Muscle of back (tissue), 13 donors: ENCODE results near the gene TNFSF12. TPM values are rescaled to one million over a fixed set of nuclear protein-coding genes. Genes with fewer than 3 reads are reported as not detected.

Experiments used
- DNase-seq, 3 donors: peaks; one replicate each; pipeline versions ENCODE4 v3.0.0 to v3.0.0-alpha.2; 2013
- long read RNA-seq, 9 donors: transcript quantifications; one replicate each; lab custom pipeline, GENCODE V29; 2026
- polyA plus RNA-seq, 10 donors: library from polyadenylated mRNA; unstranded; fragments of 120-200 nt; gene quantifications; one replicate each; pipeline ENCODE4 v1.2.1, GENCODE V29; 2013; ENCODE audit not compliant: insufficient read length in 10 of 10

The TNFSF12 gene, protein sequence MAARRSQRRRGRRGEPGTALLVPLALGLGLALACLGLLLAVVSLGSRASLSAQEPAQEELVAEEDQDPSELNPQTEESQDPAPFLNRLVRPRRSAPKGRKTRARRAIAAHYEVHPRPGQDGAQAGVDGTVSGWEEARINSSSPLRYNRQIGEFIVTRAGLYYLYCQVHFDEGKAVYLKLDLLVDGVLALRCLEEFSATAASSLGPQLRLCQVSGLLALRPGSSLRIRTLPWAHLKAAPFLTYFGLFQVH
- 10 to 100 TPM; 22.2 to 38.2 (median 29.8) TPM for polyA plus RNA-seq
- long read RNA-seq, donor 1, transcript TNFSF12-201 (7 exons, 1,553 nt) = major isoform, 6 of 21 reads
- long read RNA-seq, donor 1, partial matches to known transcripts = 5 of 21 reads
- long read RNA-seq, donor 1, other reads (novel, unspliced or antisense) = 8 of 21 reads
- long read RNA-seq, donor 2, transcript TNFSF12-201 (7 exons, 1,553 nt) = major isoform, 7 of 15 reads
- long read RNA-seq, donor 2, partial matches to known transcripts = 8 of 15 reads
- long read RNA-seq, donor 2, other reads (novel, unspliced or antisense) = 0 of 15 reads
- long read RNA-seq, donor 3 = 0 reads
- long read RNA-seq, donor 4, transcript TNFSF12-201 (7 exons, 1,553 nt) = major isoform, 6 of 6 reads
- long read RNA-seq, donor 4, partial matches to known transcripts = 0 of 6 reads
- long read RNA-seq, donor 4, other reads (novel, unspliced or antisense) = 0 of 6 reads
- long read RNA-seq, donor 5, transcript TNFSF12-201 (7 exons, 1,553 nt) = major isoform, 11 of 27 reads
- long read RNA-seq, donor 5, partial matches to known transcripts = 9 of 27 reads
- long read RNA-seq, donor 5, other reads (novel, unspliced or antisense) = 5 of 27 reads
- long read RNA-seq, donor 6, transcript TNFSF12-201 (7 exons, 1,553 nt) = major isoform, 6 of 6 reads
- long read RNA-seq, donor 6, partial matches to known transcripts = 0 of 6 reads
- long read RNA-seq, donor 6, other reads (novel, unspliced or antisense) = 0 of 6 reads
- long read RNA-seq, donor 7, transcript TNFSF12-201 (7 exons, 1,553 nt) = major isoform, 7 of 12 reads
- long read RNA-seq, donor 7, partial matches to known transcripts = 5 of 12 reads
- long read RNA-seq, donor 7, other reads (novel, unspliced or antisense) = 0 of 12 reads
- long read RNA-seq, donor 8, transcript TNFSF12-201 (7 exons, 1,553 nt) = major isoform, 5 of 5 reads
- long read RNA-seq, donor 8, partial matches to known transcripts = 0 of 5 reads
- long read RNA-seq, donor 8, other reads (novel, unspliced or antisense) = 0 of 5 reads
- long read RNA-seq, donor 9 = 0 reads

DNA sequence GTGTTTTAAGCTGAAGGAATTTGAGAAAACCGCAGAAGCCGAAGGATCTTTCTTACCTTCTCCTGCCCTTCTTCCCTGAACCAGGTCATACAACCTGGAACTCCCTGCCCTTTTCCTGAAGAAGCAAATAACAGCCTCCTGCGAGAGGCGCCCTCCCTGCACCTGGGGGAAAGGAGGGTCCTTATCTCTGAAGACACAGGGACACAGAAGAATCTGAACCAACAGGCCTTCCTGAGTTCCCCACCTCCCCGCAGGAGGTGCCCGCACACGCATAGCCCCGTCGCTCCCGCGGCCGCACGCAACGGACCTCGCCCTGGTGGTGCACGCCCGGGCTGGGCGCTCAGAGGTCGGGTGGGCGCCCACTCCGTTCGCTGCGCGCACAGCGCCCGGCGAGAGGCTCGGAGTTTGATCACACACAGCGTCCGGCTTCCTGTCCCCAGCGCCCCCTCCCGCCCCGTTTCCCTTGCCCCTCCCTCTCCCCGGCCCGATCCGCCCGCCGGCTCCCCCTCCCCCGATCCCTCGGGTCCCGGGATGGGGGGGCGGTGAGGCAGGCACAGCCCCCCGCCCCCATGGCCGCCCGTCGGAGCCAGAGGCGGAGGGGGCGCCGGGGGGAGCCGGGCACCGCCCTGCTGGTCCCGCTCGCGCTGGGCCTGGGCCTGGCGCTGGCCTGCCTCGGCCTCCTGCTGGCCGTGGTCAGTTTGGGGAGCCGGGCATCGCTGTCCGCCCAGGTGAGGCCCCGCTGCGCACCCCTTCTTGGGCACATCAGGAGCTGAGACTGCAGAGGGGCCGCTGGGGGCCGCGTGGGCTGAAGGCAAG lies at the start of gene TNFSF12:
TSS of gene TNFSF12 (plus strand) at position 474 of the 816 bp plus-strand sequence. CDS start at position 570, 96 bp downstream.
- DNase-seq = peak in 1 of 3 donors; percentile 85

DNA sequence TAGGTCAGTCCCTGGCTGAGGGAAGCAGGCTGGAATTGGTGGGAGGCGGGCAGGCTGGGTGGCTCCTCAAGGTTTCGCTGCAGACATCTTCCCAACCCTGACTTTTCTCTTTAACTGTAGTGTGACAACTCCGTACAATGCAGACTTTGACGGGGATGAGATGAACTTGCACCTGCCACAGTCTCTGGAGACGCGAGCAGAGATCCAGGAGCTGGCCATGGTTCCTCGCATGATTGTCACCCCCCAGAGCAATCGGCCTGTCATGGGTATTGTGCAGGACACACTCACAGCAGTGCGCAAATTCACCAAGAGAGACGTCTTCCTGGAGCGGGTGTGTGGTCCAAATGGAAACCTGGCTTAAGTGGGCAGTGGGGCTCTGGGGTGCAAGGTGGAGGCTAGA lies 49.7 kb upstream of the TNFSF12 start:
- no peak for DNase-seq

DNA sequence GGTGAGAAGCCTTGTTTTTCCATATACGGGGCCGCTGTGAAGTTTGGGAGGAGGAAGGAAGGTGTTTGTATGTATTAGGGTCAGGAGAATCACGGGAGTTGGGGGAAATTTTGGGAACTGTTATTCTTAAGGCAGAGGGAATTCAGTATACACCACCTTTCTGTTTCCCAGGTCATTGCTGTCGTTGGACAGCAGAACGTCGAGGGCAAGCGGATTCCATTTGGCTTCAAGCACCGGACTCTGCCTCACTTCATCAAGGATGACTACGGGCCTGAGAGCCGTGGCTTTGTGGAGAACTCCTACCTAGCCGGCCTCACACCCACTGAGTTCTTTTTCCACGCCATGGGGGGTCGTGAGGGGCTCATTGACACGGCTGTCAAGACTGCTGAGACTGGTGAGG lies 47.1 kb upstream of the TNFSF12 start:
- no peak for DNase-seq

DNA sequence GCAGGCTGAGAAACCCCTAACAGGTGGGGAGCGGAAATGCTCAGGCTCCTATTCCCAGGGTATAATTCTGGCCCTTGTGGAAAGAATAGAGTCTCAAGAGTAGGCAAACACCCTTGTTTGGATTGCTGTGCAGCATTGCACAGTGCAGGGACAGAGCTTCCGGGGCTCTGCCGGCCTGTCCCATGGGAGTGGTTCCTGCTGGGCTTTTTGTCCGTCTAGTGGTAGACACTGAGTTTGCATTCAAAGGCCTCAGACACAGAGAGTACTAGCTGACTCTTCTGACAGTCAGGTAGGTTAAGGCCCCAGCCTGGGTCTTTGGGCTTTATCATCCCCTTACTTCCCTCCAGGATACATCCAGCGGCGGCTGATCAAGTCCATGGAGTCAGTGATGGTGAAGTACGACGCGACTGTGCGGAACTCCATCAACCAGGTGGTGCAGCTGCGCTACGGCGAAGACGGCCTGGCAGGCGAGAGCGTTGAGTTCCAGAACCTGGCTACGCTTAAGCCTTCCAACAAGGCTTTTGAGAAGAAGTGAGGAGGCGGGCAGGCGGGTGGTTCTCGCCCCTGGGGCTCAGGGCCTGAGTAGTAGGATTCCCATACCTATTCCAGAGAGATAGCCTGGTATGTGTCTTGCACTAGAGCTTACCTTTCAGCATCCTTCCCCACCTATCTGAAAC lies 46.5 kb upstream of the TNFSF12 start:
- no peak for DNase-seq

DNA sequence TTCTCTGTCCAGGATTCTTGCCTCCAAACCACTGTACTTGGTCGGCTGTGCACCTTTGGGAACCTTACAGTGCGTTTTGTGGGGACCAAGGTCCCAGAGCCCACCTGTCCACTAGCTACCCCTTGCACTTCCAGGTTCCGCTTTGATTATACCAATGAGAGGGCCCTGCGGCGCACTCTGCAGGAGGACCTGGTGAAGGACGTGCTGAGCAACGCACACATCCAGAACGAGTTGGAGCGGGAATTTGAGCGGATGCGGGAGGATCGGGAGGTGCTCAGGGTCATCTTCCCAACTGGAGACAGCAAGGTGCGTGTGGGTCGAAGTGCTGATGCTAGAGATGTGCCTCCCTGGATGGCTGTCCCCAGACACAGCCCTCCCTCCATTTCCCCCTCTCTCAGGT lies 45.9 kb upstream of the TNFSF12 start:
- DNase-seq = no peak

DNA sequence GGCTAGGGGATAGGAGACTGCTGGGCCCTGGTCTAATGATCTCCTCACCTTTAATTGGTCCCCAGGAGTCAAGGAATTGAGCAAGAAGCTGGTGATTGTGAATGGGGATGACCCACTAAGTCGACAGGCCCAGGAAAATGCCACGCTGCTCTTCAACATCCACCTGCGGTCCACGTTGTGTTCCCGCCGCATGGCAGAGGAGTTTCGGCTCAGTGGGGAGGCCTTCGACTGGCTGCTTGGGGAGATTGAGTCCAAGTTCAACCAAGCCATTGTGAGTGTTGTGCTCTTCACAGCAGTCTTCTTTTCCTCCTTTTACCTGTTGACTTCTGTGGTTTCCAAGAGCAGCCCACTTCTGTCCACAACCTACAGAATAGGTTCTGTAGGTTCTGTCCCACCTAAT lies 45.3 kb upstream of the TNFSF12 start:
- no peak for DNase-seq

GRCh38 chr17:7508145-7508544 lies 40.7 kb upstream of the TNFSF12 start:
- DNase-seq = no peak

- DNase-seq = no peak
Measured at GRCh38 chr17:7508846-7509245, 40.0 kb upstream of the TNFSF12 start.

- DNase-seq = peak in 1 of 3 donors; percentile 27
Measured at GRCh38 chr17:7509937-7510336, 38.9 kb upstream of the TNFSF12 start.

GRCh38 chr17:7511108-7511507 lies 37.8 kb upstream of the TNFSF12 start:
- DNase-seq = no peak

GRCh38 chr17:7512105-7512504 lies 36.8 kb upstream of the TNFSF12 start:
- no peak for DNase-seq

GRCh38 chr17:7512824-7513540 lies 35.9 kb upstream of the TNFSF12 start:
- DNase-seq = no peak

- DNase-seq = no peak
Measured at GRCh38 chr17:7513850-7514419, 34.9 kb upstream of the TNFSF12 start.

- DNase-seq = no peak
Measured at GRCh38 chr17:7515911-7516610, 32.8 kb upstream of the TNFSF12 start.

DNA sequence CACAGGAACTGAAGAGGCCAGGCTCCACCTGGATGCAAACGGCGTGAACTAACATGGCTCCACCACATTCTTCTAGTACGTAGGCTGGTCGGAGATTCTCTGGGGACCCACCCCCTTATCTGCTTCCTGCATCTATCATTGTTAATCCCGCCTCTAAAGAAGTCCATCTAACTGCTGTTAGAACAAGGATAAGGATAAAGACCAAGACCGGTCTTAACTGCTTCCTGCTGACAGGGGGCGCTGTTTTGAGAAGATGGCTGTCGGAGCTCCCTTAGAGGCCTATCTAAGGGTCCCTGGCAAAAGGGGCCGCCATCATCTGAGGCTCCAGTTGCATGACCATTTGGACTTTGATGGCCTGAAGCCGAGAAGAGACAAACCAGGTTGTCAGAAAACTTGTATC lies 25.8 kb upstream of the TNFSF12 start:
- DNase-seq = no peak

DNA sequence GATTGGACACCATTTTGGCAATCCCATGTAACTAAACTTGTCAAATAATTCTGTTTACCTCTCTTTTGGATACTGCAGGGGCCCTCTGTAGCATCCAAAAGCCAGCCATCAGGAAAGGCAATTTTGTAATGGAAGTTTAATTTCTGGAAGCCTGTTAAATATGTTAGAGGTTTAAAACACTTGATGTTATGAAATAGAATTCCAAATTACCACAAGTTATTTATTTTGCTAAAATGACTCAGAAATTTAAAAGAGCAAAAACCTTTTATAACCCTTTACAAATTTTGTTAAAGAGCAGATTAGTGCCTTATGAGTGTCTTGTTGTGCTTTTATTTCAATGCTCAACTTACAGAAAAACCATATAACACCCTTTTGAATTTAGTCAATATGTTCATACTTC lies 20.0 kb upstream of the TNFSF12 start:
- DNase-seq = no peak

- DNase-seq = no peak
Measured at GRCh38 chr17:7530023-7530900, 18.6 kb upstream of the TNFSF12 start.

DNA sequence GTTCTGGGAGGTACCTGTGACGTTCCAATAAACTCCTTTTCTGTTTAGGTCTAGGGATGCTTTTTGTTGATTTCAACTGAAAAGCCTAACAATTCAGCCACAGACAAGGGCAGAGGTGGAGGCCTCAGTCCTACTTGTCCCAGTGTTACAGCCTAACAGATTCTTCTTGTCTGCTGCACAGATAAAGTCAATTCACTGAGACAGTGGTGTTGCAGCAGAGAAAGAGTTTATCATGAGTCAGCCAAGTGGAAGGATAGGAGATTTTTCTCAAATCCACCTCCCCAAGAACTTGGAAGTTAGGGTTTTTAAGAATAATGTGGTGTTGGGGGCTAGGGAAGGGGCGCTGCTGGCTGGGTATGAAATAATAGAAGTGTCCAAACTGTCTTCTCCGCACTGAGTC lies 10.8 kb upstream of the TNFSF12 start:
- no peak for DNase-seq
